GM10847 (cell line): ENCODE measurements around the gene PRKCI.

Experiments
- POLR2A ChIP-seq: IDR thresholded peaks from 2 replicates; pipeline ENCODE4 v1.6.1; 2011; ENCODE audit not compliant: insufficient read length; ENCODE audit errors: extremely low read depth

Gene PRKCI

DNA sequence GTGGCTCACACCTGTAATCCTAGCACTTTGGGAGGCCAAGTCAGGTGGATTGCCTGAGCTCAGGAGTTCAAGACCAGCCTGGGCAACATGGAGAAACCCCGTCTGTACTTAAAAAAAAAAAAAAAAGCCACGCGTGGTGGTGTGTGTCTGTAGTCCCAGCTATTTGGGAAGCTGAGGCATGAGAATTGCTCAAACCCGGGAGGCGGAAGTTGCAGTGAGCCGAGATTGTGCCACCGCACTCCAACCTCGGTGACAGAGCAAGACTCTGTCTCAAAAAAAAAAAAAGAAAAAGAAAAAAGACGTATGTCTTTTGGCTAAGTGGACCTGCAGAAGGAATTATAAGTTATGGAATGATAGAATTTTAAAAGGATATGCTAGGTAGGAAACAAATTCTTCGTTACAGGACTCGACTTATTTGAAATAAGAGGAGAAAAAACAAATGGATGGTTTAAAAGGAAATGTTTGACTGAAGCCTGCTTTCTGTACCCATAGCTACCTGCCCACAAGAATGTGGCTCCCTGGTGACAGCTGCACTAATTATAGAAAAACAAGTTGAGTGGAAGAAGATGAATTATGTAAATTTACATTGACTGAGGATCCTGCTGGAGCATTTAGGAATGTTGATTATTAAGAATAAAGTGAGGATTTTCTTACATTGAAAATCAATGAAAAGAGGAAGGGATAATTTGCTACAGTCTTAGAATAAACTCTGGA, 99.3 kb downstream of the PRKCI start:
- no peak for TF ChIP-seq POLR2A

DNA sequence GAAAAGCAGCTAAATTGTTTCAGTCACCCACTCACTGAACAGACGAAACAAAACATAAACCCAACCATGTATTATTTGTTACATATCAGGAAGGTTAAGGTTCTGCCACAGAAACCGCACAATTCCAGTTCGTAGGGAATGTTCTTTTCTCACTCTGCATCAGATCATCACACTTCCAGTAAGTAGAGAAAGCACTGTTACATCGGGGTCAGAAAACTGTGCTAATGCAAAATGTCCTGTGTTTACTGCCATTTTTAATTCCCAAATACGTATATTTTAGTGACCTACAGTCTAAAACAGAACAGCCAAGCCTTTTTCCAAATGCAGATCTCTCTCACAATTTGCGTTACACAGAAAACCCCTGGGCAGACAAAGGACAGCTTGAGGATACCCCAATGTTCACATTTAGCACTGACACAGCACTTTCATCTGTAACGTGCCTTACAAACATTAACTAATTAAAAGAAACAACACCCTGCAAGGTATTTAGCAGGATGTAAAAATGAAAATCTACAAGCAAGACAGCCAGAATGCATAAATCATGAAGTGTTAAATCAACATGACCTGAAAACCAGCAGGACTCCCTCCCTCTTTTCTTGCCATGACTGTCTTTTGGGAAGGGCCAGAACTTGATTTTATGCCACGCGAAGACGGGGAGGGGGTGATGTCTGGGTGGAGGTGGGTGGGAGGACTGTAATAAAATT, 100.5 kb downstream of the PRKCI start:
- no peak for TF ChIP-seq POLR2A

DNA sequence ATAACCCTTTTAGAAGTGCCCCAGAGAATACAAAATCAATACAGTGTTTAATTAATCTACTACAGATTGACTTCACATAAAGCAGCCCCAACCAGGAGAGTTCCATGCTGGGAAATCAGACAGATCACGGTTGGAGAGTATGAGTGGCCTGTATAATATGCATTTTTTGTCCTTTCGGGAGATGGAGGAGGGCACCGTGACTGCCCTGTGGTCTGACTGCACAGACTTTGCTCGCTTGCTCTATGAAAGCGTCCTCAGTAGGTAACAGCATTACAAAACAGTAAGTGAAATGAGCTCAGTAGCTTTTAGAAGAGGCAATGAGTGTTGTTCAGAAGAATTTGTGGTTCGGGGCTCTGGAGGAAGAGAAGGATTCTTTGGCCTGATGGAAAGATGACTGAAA, 101.1 kb downstream of the PRKCI start:
- no peak for TF ChIP-seq POLR2A

DNA sequence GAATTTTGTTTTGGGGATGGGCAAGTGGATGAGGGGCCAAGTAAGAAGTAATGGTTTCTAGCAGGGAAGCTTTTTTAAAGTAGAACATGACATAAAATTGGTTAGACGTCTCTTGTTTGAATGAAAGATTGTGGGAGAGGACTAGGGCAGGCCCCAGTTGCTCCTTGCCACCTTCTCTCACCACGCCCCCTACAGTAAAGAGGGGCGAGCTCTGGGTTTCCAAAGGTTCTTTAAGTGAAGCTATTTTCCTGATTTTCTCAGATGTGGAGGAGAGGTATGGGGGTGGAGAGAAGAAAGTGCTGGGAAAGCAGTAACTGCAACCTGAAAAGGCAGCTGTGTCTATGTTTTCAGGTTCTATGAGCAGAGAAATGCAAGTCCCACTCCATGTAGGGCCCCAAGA, 102.7 kb downstream of the PRKCI start:
- no peak for TF ChIP-seq POLR2A

DNA sequence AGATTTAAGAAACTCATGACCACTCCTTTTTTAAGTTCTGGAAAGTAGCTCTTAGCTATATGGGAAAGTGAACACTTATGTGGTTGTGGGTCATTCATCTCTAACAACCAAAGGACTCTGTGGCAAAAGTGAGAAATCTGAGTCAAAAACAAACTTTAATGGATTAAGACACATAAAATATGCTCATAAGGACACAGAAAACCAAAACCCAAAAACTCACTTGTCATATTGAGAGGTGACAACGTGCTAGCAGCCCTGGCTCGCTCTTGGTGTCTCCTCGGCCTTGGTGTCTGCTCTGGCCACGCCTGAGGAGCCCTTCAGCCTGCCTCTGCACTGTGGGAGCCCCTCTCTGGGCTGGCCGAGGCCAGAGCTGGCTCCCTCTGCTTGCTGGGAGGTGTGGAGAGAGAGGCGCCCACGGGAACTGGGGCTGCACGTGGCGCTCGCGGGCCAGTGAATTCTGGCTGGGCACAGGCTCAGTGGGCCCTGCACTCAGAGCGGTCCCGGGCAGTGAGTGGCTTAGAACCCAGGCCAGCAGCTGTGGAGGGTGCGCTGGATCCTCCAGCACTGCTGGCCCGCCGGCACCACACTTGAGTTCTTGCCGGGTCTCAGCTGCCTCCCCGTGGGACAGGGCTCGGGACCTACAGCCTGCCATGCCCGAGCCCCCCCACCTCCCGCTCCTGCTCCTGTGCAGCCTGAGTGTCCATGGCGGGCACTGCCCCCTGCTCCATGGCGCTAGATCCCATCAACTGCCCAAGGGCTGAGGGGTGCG, 105.0 kb downstream of the PRKCI start:
- TF ChIP-seq POLR2A = no peak

DNA sequence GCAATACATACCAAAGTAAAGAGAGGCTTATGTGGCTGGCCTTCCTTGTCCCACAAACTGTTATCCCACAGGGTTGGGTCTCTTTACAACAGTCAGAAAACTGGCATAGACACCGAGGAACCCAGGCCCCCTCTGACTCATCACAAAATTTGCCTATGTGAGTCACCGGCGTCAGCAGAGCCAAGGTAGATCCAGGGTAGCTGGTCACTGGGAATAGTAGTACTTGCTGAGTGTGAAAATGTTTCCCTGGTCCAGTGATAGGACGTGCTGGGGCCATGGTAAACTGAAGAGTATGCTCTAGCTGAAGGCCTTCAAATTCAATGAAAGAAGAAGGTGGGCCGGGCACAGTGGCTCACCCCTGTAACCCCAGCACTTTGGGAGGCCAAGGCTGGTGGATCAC, 108.1 kb downstream of the PRKCI start:
- TF ChIP-seq POLR2A = no peak

DNA sequence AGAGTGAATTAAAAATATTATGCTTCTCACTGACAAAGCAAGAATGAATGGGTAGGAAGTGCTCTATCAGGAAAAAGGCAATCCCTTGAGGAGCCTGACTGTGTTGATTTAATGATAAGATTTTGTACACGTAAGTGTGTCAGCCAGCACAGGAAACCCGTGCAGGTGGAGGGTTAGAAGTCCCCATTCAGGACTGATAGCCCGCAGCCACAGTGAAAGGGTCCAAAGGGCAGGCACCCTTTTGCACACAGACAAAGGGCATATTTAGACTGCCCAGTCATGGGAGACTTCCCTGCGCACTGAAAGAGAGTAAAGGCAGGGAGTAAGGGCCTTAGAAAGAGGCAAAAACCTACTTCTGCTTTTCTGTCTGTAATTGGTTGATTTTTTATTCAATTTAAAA, 108.9 kb downstream of the PRKCI start:
- TF ChIP-seq POLR2A = no peak

DNA sequence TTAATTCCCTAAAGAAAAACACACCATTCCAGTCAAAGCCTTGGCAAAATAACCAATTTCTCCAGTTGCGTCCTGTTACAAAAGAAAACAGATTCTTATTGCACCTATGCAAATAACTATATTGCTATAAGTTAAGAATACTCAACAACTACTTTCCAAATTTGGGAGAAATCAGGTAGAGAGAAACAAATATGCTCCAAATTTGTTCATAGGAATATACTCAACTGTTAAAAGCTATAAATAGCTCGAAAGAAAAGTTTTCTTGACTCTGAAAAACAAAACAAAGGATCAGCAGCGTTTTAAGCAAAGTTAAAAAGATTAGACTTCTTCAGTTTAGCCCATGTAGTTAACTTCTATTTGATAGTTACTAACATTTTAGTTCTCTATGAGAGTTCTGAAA, 115.2 kb downstream of the PRKCI start:
- TF ChIP-seq POLR2A = no peak

DNA sequence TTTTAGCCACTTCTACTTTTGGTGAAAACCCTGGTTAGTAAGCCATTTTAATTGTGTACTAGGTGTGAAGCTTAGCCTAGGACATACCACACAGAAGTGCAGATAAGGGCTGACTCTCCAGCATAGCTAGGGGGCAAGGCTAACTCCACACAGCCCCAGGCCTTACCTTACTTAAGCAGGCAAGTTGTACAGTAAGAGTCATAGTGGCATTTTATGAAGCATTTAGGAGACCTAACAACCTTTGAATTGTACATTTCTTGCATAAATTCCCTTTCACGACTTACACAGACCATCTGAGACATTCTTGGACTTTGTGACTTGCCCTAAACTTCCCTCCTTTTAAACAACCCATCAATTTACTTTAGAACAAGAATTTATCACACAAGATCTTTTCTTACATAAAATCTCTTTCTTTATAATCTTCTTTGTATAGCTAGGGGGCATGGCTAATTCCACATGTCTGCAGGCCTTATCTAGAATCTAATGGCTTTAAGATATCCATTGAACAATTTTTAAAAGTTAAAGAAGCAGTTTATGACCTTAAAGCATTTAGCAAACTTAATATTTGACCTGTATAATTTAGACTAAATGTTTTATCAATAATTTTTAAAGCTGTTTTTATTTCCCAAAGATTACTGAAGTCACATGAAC, 116.6 kb downstream of the PRKCI start:
- TF ChIP-seq POLR2A = no peak

DNA sequence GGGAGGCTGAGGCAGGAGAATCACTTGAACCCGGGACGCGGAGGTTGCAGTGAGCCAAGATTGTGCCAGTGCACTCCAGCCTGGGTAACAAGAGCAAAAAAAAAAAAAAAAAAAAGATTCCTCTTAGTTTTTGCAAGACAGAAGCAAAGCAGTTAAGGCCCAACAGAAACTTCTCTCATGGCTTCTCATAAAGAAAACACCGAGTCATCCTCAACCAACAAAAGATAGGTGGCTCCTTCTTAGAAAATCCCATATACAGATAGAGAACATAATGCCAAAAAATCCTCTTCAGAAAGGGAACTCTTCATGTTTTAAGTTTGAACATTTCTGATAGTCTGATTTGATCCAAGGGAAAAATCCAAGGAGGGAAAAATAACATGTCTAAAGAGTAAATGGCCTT, 122.7 kb downstream of the PRKCI start:
- no peak for TF ChIP-seq POLR2A

DNA sequence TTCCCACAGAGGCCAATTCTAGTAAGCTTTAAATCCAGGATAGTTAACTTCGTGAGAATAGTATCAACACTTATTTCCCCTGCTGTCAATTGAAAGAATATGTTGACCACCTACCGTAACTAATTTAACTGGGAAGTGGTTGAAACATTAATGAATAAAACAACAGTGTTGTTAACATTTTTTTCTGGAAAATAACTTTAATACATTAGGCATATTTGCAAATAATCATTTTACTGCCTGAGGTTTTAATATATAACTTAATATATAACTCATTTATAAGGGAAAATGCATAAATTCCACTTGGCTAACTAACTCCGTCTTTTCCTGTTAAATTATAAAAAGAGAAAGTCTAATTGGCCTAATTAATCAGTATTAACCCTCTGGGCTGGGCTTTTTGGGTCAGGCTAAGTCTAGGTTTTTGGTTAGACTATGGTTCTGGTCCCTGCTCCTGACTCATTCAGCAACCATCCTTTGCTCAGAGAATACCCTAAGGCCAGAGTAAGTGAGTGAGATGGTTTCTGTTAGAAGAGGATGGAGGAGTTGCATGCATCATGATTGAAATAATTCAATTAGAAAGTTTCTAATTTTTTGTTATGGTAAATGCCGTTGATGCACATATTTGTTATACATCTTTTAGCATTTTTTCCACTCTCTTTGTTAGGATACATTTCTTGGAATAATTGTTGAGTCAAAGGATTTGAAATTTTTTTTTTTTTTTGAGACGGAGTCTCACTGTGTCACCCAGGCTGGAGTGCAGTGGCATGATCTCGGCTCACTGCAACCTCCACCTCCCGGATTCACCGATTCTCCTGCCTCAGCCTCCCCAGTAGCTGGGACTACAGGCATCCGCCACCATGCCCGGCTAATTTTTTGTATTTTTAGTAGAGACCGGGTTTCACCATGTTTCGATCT, 124.5 kb downstream of the PRKCI start:
- TF ChIP-seq POLR2A = no peak

DNA sequence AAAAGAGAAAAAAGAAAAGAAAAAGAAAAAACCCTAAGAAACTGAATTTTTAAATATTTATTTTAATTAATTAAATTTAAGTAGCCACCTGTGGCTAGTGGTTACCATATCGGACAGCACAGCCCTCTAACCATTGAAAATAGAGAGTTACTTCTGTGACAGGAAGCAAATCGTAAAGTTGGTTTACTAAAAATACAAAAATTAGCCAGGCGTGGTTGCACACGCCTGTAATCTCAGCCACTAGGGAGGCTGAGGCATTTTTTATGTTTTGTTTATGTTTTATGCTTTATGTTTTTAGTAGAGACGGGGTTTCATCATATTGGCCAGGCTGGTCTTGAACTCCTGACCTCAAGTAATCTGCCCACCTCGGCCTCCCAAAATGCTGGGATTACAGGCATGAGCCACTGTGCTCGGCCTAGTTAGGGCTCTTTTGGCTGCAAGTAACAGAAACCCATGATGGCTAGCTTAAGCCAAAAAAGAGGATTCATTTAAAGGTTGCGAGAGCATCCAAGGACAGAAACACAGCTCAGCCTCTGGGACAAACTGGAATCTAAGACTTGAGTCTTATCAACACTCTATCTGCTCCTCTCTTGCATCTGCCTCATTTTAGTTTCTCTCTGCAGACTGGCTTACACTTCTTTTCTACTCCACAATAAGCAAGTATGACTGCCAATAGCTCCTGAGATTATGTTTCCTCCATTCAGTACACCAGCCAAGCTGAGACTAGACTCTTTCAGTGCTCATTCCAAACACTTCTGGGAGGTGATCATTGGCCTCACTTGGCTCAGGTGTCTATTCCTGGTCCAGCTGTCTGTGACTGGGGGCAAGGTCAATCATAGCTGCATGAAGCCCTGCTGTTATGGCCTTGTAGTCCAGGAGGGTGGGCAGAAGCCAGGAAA, 128.5 kb downstream of the PRKCI start:
- TF ChIP-seq POLR2A = no peak

DNA sequence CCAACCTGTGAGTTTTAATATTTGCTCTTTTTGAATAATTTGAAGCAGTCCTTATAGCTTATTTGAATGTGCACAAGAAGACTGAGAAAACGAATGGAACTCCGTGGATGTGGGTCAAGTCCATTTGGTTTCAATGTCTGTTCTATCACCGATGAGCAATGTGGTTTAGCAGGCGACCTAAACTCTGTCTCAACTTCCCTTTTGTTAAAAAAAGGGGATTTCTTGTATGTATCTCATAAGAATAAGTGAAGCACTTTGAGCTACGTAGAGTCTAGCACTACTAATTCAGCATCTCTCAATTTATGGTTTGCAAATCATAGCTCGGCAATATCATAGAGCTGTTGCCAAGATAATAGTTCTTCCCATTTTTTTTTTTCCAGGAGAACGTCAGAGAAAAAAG, 130.7 kb downstream of the PRKCI start:
- no peak for TF ChIP-seq POLR2A

DNA sequence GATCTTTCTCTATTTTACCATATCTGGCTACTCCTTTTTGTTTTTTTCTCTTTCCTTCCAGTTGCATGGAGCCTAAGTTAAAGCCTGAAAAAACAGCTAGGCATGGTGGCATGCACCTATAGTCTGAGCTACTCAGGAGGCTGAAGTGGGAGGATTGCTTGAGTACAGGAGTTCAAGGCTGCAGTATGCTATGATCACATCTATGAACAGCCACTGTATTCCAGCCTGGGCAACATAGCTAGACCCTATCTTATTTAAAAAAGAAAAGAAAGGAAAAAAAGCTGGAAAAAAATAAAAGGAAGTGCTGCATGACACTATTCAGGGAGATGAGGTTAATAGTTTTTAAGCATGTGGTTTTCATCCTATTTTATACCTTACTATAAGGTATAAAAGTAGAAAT, 131.3 kb downstream of the PRKCI start:
- TF ChIP-seq POLR2A = no peak

DNA sequence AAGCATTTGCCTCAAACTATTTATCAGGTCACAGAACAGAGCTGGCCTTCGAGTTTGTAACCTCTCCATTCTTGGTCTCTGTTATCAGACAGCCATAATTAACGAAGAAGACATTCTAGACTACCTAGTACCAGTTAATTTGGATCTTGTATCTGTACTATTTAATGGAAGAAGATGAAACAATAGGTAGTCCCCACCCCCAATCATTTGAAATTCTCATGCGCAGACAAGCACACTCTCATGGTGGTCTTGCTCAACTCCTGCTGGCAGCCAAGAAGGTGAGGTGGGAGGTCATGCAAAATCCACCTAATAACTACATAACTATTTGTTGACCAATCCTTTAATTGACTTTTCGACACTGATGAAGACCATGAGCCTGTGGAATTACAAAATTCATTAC, 132.5 kb downstream of the PRKCI start:
- TF ChIP-seq POLR2A = no peak
